Stimulated activated CD8-positive, alpha-beta memory T cell treated with anti-CD3 and anti-CD28 coated beads, Interleukin-7, amount 100 ng/mL, for 24 hours (primary cell): Measurements from ENCODE around the gene AGBL4.
"Not testable (repeated sequence)": the region's sequence is repeated elsewhere in the genome, so short reads cannot be mapped to it uniquely, and the experiment has no call there.

Source experiments
- DNase-seq: peaks from one replicate; pipeline ENCODE4 v3.0.0-alpha.2; 2020; ENCODE audit warnings: low read depth

Gene AGBL4

DNA sequence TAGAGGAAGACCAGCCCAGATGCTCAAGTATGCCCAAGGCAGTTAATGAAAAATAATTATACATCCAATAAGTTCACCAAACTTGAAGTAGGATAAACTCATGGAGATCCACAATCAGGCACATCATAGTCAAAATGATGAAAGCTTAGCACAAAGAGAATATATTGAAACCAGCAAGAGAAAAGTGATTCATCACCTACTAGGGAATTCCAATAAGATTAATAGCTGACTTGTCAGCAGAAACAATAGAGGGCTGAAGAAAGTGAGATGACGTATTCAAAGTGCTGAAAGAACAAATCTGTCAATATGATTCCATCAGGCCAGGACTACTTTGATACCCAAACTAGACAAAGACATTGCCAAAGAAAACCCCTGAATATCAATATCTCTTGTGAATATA lies 995.4 kb downstream of the AGBL4 start:
- DNase-seq = no peak

DNA sequence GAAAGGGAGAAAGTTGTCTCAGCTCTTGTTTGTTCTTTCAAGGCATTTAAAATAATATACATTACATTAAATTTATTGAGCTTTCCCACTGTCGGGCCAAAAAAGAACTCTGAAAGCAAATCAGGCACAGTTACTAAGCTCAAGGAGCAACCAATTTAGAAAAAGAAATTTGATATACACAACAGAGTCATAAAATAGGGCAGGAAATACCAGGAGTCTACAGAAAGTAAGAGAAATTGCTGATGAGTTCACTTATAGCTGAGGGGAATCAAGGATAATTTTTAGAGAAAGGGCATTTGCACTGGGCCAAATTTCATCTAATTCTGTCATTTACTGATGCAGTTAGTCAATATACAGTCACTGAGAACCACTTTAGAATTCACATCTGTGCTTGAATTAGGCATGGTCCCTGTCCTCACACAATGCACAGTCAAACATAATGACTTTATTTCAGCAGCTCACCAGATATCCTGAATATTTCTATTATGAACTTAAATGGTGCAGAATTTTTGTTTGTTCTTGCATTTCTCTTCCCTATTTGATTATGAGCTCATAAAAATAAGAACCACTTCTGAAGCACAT lies 997.4 kb downstream of the AGBL4 start:
- no peak for DNase-seq

DNA sequence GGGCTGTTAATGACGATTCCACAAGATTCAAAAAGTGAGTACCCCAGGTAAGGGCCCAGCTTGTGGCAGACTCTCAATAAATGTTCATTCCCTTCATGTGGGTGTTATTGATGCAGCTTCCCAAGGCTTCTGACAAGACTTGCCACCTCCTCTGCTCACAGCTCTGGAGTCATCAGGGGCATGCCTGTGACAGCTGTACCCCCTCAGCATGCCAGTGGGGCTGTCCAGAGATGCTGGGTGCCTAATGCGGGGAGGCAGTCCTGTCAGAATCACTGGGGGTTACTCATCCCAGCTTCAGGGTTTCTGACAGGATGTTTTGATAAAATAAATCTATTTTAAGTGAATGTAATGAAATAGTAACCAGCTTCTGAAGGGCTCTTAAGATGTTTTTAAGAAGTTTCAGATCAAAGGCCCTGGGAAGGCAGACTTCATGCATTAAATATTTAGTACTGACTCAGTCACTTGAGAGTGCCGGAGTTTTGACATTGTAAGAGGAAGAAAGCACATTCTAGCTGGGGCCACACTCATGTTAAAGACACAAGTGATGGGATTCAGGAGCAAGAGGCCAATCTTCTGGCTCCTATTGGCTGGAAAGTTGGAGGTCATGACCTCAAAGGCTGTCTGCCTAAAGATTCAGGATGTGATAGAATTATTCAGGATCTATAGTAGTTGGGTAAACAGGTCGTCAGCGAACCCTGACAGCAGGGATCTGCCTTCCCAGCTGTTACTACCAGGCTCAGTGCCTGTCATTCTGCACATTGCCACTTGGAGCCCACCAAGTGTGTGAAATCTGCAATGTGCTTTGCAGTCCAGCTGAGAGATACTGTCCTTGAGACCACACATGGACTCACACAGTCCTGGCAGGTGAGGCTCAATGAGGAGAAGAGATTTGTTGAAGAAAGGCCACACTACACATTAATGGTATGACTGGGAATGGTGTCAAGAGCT lies 1007.5 kb downstream of the AGBL4 start:
- no peak for DNase-seq

DNA sequence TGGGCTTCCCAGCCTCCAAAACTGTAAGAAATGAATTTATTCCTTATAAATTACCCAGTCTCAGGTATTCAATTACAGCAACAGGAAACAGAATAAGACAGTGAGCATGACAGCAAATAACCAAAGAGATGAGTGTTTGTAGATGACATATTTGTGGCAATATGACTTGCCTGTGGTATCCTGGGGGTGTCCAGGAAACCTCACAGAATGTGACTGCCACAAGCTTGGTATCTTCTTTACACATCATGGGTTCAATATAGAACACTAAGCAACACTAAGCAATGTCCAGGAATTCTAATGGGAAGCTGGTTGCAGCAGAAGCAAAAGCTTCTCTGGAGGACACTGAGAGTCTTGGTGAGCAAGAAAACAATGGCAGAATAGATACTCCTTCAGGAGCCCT lies 1010.7 kb downstream of the AGBL4 start:
- DNase-seq = no peak

DNA sequence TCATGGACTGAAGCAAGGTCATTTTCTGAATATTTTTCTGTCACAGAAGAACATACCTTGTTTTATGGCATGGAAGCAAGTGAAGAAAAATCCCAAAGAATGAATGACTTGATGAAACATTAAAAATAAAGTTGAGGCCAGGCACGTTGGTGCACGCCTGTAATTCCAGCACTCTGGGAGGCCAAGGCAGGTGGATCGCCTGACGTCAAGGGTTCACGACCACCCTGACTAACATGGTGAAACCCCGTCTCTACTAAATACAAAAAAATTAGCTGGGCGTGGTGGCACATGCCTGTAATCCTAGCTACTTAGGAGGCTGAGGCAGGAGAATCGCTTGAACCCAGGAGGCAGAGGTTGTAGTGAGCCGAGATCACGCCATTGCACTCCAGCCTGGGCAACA lies 1020.8 kb downstream of the AGBL4 start:
- DNase-seq = not testable (repeated sequence)

DNA sequence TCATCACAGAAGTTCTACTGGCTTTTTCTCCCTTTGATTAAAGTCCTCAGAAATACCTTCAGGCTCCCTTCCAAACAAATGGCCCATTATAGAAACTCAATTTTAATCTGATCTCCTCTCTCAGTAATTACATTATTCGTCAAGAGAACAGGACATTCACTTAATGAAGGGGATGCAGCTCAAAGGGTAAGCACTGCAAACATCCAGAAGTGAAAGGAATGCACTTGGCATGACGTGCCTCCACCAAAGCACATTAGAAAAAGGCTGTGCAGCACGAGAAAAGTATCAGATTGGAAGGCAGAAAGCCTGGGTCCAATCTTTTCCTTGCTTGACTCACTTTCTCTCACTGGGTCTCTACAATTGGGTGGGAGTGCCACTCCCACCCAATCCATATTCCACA lies 1024.4 kb downstream of the AGBL4 start:
- no peak for DNase-seq

DNA sequence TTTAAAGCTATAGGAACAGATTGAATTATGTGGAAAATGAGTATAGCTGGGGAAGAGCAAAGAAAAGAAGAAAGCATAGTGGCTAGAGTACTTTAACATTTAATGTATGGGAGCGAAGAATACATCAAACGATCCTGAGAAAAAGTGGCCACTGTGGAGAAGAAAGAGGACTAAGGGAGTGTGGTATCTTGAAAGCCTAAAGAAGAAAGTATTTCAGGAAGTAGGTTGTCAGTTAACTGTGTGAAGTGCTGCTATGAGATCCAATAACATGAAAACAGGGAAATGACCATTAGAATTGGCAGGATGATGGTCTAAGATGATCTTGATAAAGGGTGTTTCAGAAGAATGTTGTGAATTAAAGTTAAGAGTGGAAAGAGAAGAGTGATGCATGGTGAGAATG lies 1027.4 kb downstream of the AGBL4 start:
- no peak for DNase-seq

DNA sequence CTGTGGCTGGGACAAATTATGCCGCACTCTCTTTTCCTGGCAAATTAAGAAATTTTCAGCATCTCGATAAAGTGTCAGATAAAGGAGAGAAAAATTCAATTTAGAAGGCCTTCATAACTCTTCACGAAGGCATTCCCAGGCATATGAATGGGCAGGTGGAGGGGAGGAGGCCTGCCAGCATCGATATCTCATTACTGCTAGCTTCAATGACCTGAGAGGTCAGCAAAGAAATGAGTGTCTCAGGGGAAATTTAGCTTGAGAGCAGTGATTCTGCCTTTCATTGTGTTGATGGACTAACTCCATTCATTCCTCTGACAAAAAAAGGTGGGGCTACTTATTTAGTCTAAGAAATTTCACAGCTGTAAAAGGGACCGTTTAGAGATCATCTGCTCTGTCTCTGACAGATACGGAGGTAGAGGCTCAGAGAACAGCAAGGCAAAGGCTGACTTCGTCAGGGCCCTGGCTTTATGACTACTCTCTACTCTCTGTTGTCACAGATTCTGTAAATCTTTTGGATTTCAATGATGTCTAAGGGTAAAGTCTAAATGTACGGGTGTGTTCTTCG lies 1035.0 kb downstream of the AGBL4 start:
- no peak for DNase-seq

DNA sequence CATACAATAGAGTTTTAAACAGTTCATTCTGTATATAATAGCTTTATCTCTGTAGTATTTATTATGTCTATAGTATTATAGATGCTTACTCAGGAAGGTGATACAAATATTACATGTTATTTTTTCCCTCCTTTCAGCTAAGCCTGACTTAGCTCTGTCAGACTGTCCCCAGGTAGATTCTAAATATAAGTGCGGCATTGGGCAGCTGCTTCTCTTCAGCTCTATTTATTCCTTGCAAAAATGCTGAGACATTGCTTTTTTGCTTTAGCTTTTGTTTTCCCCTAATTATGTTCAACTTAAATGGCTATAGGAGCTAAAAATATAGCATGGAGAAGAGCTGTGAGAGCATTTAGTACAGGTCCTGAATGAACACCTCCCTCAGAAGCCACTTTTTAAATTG lies 1043.8 kb downstream of the AGBL4 start:
- no peak for DNase-seq

DNA sequence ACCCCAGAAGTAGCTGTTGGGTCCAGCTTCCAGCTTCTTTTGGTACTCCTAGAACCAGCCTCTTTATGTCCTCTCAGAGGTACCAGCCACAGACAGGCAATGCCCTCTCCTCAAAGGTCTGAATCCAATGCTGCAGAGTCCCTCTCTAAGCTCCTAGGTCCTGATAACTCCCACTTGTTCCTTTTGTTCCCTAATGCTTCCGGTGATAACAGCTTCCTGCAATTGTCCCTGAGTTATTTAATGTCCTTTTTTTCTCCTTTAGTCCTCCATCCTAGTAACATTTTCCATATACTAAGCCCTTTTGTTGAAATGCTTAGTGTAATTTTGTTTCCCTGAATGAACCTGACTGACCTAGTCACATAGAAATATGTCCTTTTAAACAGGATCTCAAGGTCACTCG lies 1045.3 kb downstream of the AGBL4 start:
- no peak for DNase-seq

DNA sequence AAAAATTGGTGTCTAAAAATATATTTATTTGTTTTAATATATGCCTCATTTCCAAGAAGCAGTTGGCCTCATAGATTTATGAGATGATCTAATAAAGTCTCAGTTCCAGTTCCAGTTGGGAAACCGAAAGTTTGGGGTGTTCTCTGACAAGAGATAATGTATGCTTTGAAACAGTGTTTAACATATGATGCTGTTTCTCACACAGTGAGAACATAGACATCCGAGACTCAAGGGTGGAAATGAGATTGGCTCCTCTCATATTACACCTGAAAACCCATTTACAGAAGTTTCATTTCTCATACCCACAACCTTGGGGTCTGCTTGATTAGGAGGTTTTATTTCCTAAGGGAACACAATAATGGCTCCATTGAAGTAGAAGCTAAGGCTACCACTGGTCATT lies 1046.5 kb downstream of the AGBL4 start:
- no peak for DNase-seq

DNA sequence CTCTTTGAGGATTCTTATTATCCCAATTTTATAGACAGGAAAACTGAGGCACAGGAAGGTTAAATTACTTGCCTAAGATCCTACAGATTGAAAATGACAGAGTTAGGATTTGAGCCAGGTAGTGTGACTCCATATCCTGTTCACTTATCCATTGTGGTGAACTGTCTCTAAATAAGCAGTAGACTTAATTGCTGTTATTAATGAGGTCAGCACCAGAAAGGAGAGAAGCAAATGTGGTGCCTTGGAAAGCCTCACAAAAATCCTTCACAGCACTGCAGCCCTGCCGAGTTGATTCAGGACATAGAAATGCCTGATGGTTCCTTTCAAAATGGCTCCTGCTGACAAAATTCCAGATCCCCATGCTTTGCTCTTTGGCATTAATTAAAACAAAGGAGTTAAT lies 1053.8 kb downstream of the AGBL4 start:
- no peak for DNase-seq

DNA sequence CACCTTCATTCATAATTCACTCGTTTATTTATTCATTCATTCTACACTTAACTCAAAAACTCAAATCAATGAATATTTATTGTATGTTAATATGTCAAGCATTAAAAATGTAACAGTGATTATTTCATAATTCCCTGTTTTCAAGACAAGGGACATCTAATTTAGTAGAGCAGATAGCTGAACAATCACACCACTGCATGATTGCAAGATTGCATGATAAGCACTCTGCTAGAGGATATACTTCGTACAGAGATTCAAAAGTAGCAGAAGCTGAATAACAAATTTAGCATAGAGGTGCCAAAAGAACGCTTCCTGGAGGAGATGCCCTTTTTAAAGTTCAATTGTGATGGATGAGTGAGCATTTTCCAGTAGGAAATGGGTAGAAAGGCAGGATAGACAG lies 1056.4 kb downstream of the AGBL4 start:
- no peak for DNase-seq

DNA sequence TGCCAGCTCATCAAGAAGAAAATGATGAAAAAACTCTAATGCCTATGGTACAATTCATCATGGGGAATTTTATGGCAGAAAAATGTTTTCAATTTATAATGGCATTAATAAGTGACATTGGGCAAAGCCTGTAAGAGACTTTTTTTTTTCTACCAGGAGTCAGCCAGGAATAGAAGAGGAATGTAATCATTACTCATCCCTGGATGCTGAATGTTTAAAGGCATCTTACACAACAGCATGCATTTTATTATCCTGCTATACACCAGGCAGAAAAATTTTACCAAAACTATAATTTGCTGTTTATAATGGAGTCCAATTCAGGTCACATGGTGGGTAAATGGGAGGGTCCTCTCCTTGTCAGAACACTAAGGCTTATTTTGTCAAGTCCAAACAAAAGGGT lies 1057.2 kb downstream of the AGBL4 start:
- no peak for DNase-seq

DNA sequence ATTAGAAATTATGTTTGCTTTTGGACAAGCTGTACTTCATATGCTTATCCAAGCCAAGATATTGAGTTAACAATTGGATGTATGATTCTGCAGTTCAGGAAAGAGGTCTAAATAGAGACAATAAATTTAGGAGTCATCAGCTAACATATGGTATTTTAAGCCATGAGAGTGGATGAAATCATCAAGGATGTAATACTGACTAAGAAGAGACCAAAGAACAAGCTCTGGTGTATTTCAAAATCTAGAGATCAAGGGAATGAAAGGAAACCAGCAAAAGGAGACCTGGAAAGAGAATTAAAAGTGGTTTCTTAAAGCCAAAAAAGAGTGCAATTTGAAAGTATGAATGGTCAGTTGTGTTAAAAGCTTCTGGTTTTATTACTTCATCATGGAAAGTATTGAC lies 1063.4 kb downstream of the AGBL4 start:
- no peak for DNase-seq

DNA sequence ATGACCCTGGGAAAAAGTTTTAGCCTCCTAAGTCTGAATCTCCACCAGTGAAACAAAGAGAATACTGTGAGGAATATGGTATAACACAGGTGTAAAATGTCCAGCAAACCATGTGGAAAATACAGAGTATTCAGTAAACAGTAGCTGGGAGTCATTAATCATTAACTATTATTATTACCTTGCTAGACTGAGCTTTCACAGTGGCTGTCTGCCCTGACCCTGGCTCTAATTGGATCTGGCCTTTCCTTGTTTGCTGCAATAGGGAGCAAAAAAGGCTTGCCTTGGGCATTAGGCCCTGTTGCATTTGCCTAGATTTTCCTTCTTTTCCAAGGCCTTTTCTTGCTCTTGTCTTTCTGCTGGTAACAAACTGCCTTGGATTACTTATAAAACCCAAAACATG lies 1068.0 kb downstream of the AGBL4 start:
- no peak for DNase-seq

DNA sequence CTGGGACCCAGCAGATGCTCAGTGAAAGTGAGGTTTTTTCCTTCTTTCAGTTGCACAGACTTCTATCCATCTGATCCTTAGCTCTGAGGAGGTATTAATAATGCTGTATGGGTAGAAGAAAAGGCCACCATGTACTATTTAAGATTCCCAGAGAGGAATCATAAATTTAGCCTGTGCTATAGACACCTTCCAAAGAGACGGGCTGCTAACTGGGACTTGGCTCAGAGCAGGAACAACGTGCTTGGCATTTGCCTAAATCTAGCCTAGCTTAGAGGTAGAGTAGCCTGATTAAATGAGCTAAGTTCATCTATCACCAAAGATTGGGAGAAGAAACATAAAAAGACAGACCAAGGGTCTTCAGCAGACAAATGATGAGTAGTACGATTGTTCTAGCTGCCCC lies 1070.1 kb downstream of the AGBL4 start:
- DNase-seq = no peak

DNA sequence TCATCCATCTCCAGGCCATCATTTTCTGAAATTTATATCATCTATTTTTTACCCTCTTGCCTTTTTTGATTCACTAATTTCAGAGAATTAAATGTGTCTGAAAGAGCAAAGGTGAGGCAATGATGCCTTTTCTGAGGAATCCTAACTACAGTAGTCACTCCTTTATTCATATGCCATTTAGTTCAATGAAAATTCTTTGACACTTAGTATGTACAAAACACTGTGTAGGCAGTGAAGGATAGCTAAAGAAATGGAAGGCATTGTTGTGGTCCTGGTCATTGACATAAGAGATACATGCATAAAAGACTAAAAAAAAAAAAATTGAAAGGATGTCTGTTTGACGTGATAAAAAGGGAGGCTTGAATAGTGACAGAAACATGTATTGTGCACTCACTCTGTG lies 1075.2 kb downstream of the AGBL4 start:
- DNase-seq = no peak

DNA sequence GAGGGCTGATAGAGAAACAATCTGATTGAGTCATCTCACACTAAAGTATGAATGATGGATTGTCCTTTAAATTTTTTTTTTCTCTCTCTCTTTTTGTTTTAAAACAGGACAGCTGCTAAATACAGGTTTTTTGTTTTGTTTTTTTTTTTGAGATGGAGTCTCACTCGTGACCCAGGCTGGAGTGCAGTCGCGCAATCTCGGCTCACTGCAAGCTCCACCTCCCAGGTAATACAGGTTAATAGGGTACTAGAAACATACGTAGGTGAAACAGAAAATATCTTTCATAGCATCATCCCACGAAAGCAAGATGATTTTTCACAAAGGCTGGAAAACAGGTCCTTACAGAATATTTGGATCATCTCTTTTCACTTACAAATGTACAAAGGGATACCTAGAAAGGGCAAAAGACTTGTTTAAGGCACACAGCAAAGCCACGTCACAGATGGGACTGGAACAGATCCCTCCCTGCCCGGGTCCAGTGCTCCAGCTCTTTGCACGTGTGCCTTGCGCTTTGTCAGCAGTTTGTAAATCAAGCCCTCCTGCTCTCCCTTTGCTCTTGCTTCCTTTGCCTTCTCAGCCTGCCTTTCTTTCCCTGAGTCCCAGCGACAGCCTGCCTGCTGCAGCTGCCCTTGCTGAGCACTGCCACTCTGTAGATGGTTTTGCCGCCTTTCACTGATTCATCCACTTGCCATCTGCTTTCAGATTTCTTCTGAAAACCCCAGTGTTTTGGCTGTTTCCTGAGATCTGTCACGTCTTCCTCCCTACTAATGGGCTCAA lies 1075.8 kb downstream of the AGBL4 start:
- DNase-seq = no peak

DNA sequence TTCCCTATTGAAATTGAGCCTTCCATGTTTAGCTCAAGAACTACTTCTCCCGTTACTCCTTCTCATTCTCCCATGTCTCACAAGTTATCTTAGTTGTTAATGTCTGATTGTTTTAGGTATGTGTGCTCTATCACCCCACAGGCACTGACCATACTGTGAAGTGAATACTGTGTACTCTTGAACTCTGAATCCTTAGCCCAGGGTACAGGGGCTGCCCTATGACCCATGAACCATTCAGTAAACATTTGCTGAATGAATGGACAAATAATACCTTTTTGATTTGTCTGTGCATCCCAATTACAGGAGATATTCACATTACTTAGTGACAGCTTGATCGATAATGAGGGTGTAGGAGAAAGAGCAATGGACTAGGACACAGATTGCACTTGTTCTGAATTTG lies 1077.7 kb downstream of the AGBL4 start:
- DNase-seq = no peak

DNA sequence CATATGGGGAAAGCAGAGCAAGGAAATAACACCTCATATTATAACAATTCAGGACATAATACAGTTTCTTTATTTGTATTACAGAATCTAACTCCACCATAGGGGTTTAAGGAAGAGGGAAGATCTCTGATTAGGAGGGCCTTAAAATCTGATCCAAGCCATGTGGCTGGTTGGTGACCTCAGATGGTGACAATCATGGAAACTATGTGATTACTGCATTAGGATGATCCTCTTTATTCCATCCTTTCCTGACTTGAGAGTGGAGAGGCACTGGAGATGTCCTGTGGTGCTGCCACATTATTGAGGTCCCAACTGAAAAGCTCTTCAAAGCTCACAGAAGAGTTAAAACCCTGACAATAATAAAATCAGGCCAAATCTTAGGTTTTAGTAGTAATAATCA lies 1078.9 kb downstream of the AGBL4 start:
- no peak for DNase-seq

DNA sequence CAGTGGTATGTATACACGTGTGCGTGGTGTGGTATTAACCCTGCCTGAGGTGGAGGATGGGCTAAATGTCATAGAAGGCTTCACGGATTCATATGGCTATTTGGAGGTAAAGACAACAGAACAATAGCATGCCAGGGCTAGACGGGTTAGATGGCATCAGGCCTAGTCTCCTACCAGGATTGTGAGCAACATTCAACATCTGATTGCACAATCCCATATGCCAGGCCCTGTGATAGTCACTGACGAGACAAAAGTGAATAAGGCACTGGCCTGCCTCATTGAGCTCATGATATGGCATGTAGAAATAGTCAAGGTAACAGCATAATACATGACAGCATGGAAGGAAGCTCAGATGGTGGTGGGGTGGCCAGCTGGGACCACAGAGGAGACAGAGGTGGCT lies 1079.9 kb downstream of the AGBL4 start:
- no peak for DNase-seq

DNA sequence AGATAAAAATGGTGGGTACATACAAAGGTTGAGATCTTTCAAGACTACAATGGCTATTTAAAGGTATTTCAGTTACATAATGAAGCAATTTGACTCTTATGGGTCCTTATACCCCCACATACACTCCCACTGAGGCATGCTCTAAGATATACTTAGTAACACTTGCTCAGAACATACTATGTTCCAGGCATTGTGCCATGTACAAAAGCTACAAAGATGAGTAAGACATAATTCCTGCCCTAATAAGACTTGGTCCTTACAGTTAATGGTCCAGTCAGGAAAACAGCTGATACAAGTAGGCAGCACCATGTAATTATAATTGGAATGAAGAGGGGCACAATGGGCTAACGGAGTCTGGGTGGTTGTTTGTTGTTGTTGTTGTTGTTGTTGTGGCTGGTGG lies 1080.4 kb downstream of the AGBL4 start:
- no peak for DNase-seq
